ENCODE data around the gene IGSF10. TPM values are rescaled to one million over a fixed set of nuclear protein-coding genes. Genes with fewer than 3 reads are reported as not detected.

The IGSF10 gene
- total RNA-seq, 1 donor = 1.4 TPM

- DNase-seq (ENCODE audit: insufficient read length, low spot score, missing footprints) = no peak
- Histone ChIP-seq H3K4me2 (ENCODE audit: insufficient read depth, low read length) (no peak overlapping the region), H3K27ac (ENCODE audit: low read depth, low read length) (no peak overlapping the region), H3K4me3 (ENCODE audit: insufficient read depth, low read length) (no peak overlapping the region), H3K27me3 (ENCODE audit: insufficient read depth, low read length) (no peaks in the 10 kb centered on the region), H3K4me1 (ENCODE audit: insufficient read depth, low read length) (no peaks in the 10 kb centered on the region), H3K9me3 (ENCODE audit: low read depth, low read length) (no peaks in the 10 kb centered on the region), H3K79me2 (ENCODE audit: insufficient read depth, low read length) (no peaks in the 10 kb centered on the region), H2AFZ (ENCODE audit: low read length) (no peak overlapping the region), H3K36me3 (ENCODE audit: insufficient read depth, low read length) (no peaks in the 10 kb centered on the region), H4K20me1 (ENCODE audit: insufficient read depth, low read length) (no peaks in the 10 kb centered on the region)
- no peak for TF ChIP-seq CTCF (IDR thresholded peaks at IDR 0.05; ENCODE audit: extremely low read depth, low read depth, low read length)
These were observed 19.6 kb upstream of the IGSF10 start for GRCh38 chr3:151480492-151480891.

DNA sequence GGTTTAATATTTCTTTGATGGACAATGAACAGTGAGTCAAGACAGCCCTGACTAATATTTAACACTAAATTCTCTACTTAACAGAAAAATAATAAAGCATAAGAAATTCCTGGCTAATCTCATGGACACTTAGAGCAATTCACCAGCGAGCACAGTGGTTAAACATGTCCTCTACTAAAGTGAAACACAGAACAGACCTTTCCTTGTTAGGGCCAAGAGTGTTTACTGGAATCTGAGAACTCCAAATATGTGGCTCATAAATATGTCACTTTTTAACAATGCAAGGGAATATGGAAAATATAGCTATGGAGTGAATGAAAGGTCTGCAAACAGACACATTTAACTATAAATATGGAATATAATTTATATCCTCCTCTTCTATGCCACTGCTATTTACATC is 18.6 kb upstream of the IGSF10 start:
- H4K20me1 ChIP-seq (ENCODE audit: insufficient read depth, low read length) = no peaks in the 10 kb centered on the region
- H3K79me2 ChIP-seq (ENCODE audit: insufficient read depth, low read length) = no peaks in the 10 kb centered on the region
- no peaks in the 10 kb centered on the region for H3K27me3 ChIP-seq (ENCODE audit: insufficient read depth, low read length)
- no peak overlapping the region for H3K4me2 ChIP-seq (ENCODE audit: insufficient read depth, low read length)
- no peaks in the 10 kb centered on the region for H3K4me1 ChIP-seq (ENCODE audit: insufficient read depth, low read length)
- H3K4me3 ChIP-seq (ENCODE audit: insufficient read depth, low read length) = no peak overlapping the region
- no peaks in the 10 kb centered on the region for H3K9me3 ChIP-seq (ENCODE audit: low read depth, low read length)
- no peak for TF ChIP-seq CTCF (IDR thresholded peaks at IDR 0.05; ENCODE audit: extremely low read depth, low read depth, low read length)
- no peaks in the 10 kb centered on the region for H3K36me3 ChIP-seq (ENCODE audit: insufficient read depth, low read length)
- no peak overlapping the region for H2AFZ ChIP-seq (ENCODE audit: low read length)
- no peak overlapping the region for H3K27ac ChIP-seq (ENCODE audit: low read depth, low read length)
- DNase-seq (ENCODE audit: insufficient read length, low spot score, missing footprints) = no peak

- no peaks in the 10 kb centered on the region for H3K27me3 ChIP-seq (ENCODE audit: insufficient read depth, low read length)
- H3K79me2 ChIP-seq (ENCODE audit: insufficient read depth, low read length) = no peaks in the 10 kb centered on the region
- no peaks in the 10 kb centered on the region for H4K20me1 ChIP-seq (ENCODE audit: insufficient read depth, low read length)
- H3K4me3 ChIP-seq (ENCODE audit: insufficient read depth, low read length) = no peak overlapping the region
- H3K4me2 ChIP-seq (ENCODE audit: insufficient read depth, low read length) = no peak overlapping the region
- no peak overlapping the region for H2AFZ ChIP-seq (ENCODE audit: low read length)
- no peak for DNase-seq (ENCODE audit: insufficient read length, low spot score, missing footprints)
- no peaks in the 10 kb centered on the region for H3K36me3 ChIP-seq (ENCODE audit: insufficient read depth, low read length)
- no peak overlapping the region for H3K27ac ChIP-seq (ENCODE audit: low read depth, low read length)
- no peaks in the 10 kb centered on the region for H3K4me1 ChIP-seq (ENCODE audit: insufficient read depth, low read length)
- TF ChIP-seq CTCF (IDR thresholded peaks at IDR 0.05; ENCODE audit: extremely low read depth, low read depth, low read length) = no peak
- H3K9me3 ChIP-seq (ENCODE audit: low read depth, low read length) = no peaks in the 10 kb centered on the region
These were observed 17.5 kb upstream of the IGSF10 start for GRCh38 chr3:151478335-151478697.

DNA sequence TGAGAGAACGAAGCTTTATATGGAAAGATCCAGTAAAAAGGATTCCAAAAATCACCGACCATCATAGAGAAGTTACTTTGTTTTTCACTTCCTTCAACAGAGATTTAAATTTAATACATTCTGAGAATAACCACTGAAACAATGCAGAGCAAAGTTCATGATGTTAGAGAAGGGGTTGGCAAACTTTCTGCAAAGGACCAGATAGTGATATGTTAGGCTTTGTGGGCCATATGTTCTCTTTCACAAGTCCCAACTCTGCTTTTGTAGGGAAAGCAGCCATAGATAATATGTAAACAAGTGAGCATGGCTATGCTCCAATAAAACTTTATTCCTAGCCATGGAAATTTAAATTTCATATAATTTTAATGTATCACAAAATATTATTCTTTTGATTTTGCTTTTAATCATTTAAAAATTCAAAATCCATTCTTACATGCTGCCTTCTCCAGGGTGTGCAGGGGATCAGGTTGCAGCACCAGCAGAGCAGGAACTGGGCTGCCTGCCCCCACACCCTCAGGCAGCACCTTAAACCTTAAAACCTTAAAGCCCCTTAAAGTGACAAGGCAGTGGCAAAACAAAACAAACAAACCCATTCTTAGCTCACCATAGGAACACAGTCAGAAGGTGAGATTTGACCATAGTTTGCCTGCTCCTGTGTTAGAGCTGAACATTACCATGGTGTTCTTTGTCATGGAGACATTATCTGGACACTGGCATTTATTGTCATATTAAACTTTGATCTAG is 16.9 kb upstream of the IGSF10 start:
- Histone ChIP-seq H4K20me1 (ENCODE audit: insufficient read depth, low read length) (no peaks in the 10 kb centered on the region), H3K9me3 (ENCODE audit: low read depth, low read length) (no peaks in the 10 kb centered on the region)
- no peak for TF ChIP-seq CTCF (IDR thresholded peaks at IDR 0.05; ENCODE audit: extremely low read depth, low read depth, low read length)

More for the DNA sequence above, 16.9 kb upstream of the IGSF10 start:
- Histone ChIP-seq H3K4me1 (ENCODE audit: insufficient read depth, low read length) (no peaks in the 10 kb centered on the region), H3K4me2 (ENCODE audit: insufficient read depth, low read length) (no peak overlapping the region), H3K4me3 (ENCODE audit: insufficient read depth, low read length) (no peak overlapping the region), H3K27me3 (ENCODE audit: insufficient read depth, low read length) (no peaks in the 10 kb centered on the region), H3K79me2 (ENCODE audit: insufficient read depth, low read length) (no peaks in the 10 kb centered on the region), H3K27ac (ENCODE audit: low read depth, low read length) (no peak overlapping the region), H2AFZ (ENCODE audit: low read length) (no peak overlapping the region), H3K36me3 (ENCODE audit: insufficient read depth, low read length) (no peaks in the 10 kb centered on the region)
- no peak for DNase-seq (ENCODE audit: insufficient read length, low spot score, missing footprints)

All from osteoblast (primary cell).